DND-41 (cell line): ENCODE results near the gene FOXN3.

Experiments
- CTCF ChIP-seq: IDR thresholded peaks from 2 replicates; pipeline ENCODE4 v1.5.1; 2012; ENCODE audit warnings: borderline replicate concordance, low read length, moderate library complexity, mild to moderate bottlenecking; ENCODE audit not compliant: poor library complexity, severe bottlenecking; ENCODE audit errors: extremely low read depth
- EZH2 ChIP-seq: IDR thresholded peaks from 3 replicates; pipeline ENCODE4 v1.6.1; 2012; ENCODE audit warnings: borderline replicate concordance, low read depth, mild to moderate bottlenecking, moderate library complexity, low read length, inconsistent platforms; ENCODE audit not compliant: severe bottlenecking

- TF ChIP-seq CTCF (no peak), EZH2 (no peak)
Observed at GRCh38 chr14:89206389-89207031, 210.5 kb downstream of the FOXN3 start.
